IMR-90 (cell line): Measurements from ENCODE around the gene RPTOR. TPM values are rescaled to one million over a fixed set of nuclear protein-coding genes. Genes with fewer than 3 reads are reported as not detected.

Source experiments
- ATAC-seq: fragments of 200-7000 bp; cut with Tn5 transposase; 2 replicates; pipeline ENCODE4 v1.9.1; 2020; ENCODE audit warnings: low read depth, mild to moderate bottlenecking, moderate library complexity
- BruUV-seq: library from RNA; stranded (reverse); fragments of 400-500 nt; replicated peaks from 2 replicates; lab custom pipeline; 2021; lab: Mats Ljungman, UMichigan
- CTCF ChIA-PET: fragments of 300-600 bp; formaldehyde crosslinking; extraction: SDS; loops from one replicate; lab custom pipeline; 2021; ENCODE audit warnings: antibody characterized with exemption; lab: Yijun Ruan, JAX
- POLR2A ChIA-PET: fragments of 300-600 bp; sonication (Branson Sonifier 250); formaldehyde crosslinking; loops from one replicate; lab custom pipeline; 2022; ENCODE audit warnings: antibody characterized with exemption; ENCODE audit not compliant: unreplicated experiment; lab: Charles Lee
- DNase-seq: peaks from one replicate; pipeline ENCODE4 v3.0.0; 2013
- H2AFZ ChIP-seq: replicated peaks from 2 replicates; pipeline ENCODE3; 2013; ENCODE audit warnings: low read length, mild to moderate bottlenecking; ENCODE audit not compliant: poor library complexity
- H2AK5ac ChIP-seq: 2 replicates; pipeline ENCODE4 v1.6.1; 2013; ENCODE audit warnings: low read depth, low read length, inconsistent platforms
- H2AK9ac ChIP-seq: replicated peaks from 2 replicates; pipeline ENCODE3; 2013; ENCODE audit warnings: mild to moderate bottlenecking, low read depth, low read length, moderate library complexity; ENCODE audit not compliant: poor library complexity
- H2BK120ac ChIP-seq: 2 replicates; pipeline ENCODE4 v1.6.1; 2013; ENCODE audit warnings: low read depth, low read length, inconsistent platforms
- H2BK15ac ChIP-seq: 3 replicates; pipeline ENCODE4 v1.6.1; 2013; ENCODE audit warnings: low read depth, low read length, inconsistent platforms
- H2BK20ac ChIP-seq: 2 replicates; pipeline ENCODE4 v1.6.1; 2013; ENCODE audit warnings: low read depth, mild to moderate bottlenecking, inconsistent platforms, low read length, moderate library complexity
- H2BK5ac ChIP-seq: 2 replicates; pipeline ENCODE4 v1.6.1; 2013; ENCODE audit warnings: mild to moderate bottlenecking, low read depth, low read length, inconsistent platforms; ENCODE audit not compliant: poor library complexity, severe bottlenecking
- H3K14ac ChIP-seq: replicated peaks from 2 replicates; pipeline ENCODE4 v1.6.1; 2013; ENCODE audit warnings: low read depth, low read length, inconsistent platforms
- H3K18ac ChIP-seq: 2 replicates; pipeline ENCODE4 v1.6.1; 2013; ENCODE audit warnings: low read depth, low read length, control low read depth
- H3K23ac ChIP-seq: 2 replicates; pipeline ENCODE4 v1.6.1; 2013; ENCODE audit warnings: low read depth, low read length, inconsistent platforms
- H3K27ac ChIP-seq: 2 replicates; pipeline ENCODE4 v1.5.1; 2013; ENCODE audit warnings: mild to moderate bottlenecking, control low read depth, low read length; ENCODE audit not compliant: insufficient read depth
- H3K27me3 ChIP-seq: 2 replicates; pipeline ENCODE4 v1.6.1; 2013; ENCODE audit warnings: low read length; ENCODE audit not compliant: control insufficient read depth, insufficient read depth
- H3K36me3 ChIP-seq: 2 replicates; pipeline ENCODE4 v1.6.1; 2013; ENCODE audit warnings: low read length, mixed read lengths; ENCODE audit not compliant: control insufficient read depth, insufficient read depth
- H3K4ac ChIP-seq: 2 replicates; pipeline ENCODE4 v1.6.1; 2013; ENCODE audit warnings: low read depth, low read length, inconsistent platforms
- H3K4me1 ChIP-seq: 2 replicates; pipeline ENCODE4 v1.6.1; 2013; ENCODE audit warnings: low read length, mixed read lengths; ENCODE audit not compliant: control insufficient read depth, insufficient read depth
- H3K4me2 ChIP-seq: 2 replicates; pipeline ENCODE4 v1.6.1; 2013; ENCODE audit warnings: low read depth, mild to moderate bottlenecking, control low read depth, low read length, moderate library complexity
- H3K4me3 ChIP-seq: 2 replicates; pipeline ENCODE4 v1.5.1; 2013; ENCODE audit warnings: low read depth, mild to moderate bottlenecking, control low read depth, low read length, moderate library complexity; ENCODE audit not compliant: insufficient read depth
- H3K56ac ChIP-seq: 2 replicates; pipeline ENCODE4 v1.6.1; 2013; ENCODE audit warnings: low read length, inconsistent platforms; ENCODE audit not compliant: insufficient read depth; ENCODE audit errors: extremely low read depth
- H3K79me1 ChIP-seq, 2 experiments: 2 replicates each; pipeline ENCODE4 v1.6.1; 2013; ENCODE audit warnings: low read length in 2 of 2, inconsistent platforms in 1 of 2, low read depth in 1 of 2
- H3K9ac ChIP-seq: 2 replicates; pipeline ENCODE4 v1.6.1; 2013; ENCODE audit warnings: low read depth, low read length, control low read depth
- H3K9me1 ChIP-seq: 2 replicates; pipeline ENCODE4 v1.6.1; 2013; ENCODE audit warnings: low read length, inconsistent platforms; ENCODE audit not compliant: insufficient read depth
- H3K9me3 ChIP-seq: 2 replicates; pipeline ENCODE4 v1.6.1; 2013; ENCODE audit warnings: low read length; ENCODE audit not compliant: control insufficient read depth, insufficient read depth
- H4K20me1 ChIP-seq: 2 replicates; pipeline ENCODE4 v1.6.1; 2013; ENCODE audit warnings: low read length, inconsistent platforms; ENCODE audit not compliant: insufficient read depth
- H4K5ac ChIP-seq: 2 replicates; pipeline ENCODE4 v1.6.1; 2013; ENCODE audit warnings: mild to moderate bottlenecking, low read depth, low read length, control low read depth
- H4K8ac ChIP-seq, 2 experiments: 2 replicates each; pipeline ENCODE4 v1.6.1; 2013; ENCODE audit warnings: low read depth in 2 of 2, low read length in 2 of 2, control low read depth in 1 of 2, inconsistent platforms in 1 of 2
- H4K91ac ChIP-seq: 2 replicates; pipeline ENCODE4 v1.6.1; 2013; ENCODE audit warnings: low read depth, low read length, inconsistent platforms; ENCODE audit not compliant: insufficient read depth
- BHLHE40 ChIP-seq: fragments of 150-350 bp; IDR thresholded peaks from 2 replicates; pipeline ENCODE4 v1.6.1; 2016; ENCODE audit warnings: mild to moderate bottlenecking, low read depth, low read length
- CEBPB ChIP-seq: IDR thresholded peaks from 2 replicates; pipeline ENCODE4 v1.6.1; 2012; ENCODE audit warnings: low read depth, low read length, improper control_type of control experiment
- CHD1 ChIP-seq: IDR thresholded peaks from 2 replicates; pipeline ENCODE4 v1.6.1; 2012; ENCODE audit warnings: low read depth, low read length, improper control_type of control experiment
- FOS ChIP-seq: fragments of 150-350 bp; IDR thresholded peaks from 2 replicates; pipeline ENCODE4 v1.6.1; 2016; ENCODE audit warnings: low read depth, low read length
- MAFK ChIP-seq: IDR thresholded peaks from 2 replicates; pipeline ENCODE4 v1.6.1; 2012; ENCODE audit warnings: low read depth, low read length, improper control_type of control experiment
- MAZ ChIP-seq: IDR thresholded peaks from 2 replicates; pipeline ENCODE4 v1.6.1; 2012; ENCODE audit warnings: low read depth, mild to moderate bottlenecking, low read length, improper control_type of control experiment, moderate library complexity, borderline replicate concordance
- MXI1 ChIP-seq: IDR thresholded peaks from 2 replicates; pipeline ENCODE4 v1.6.1; 2012; ENCODE audit warnings: low read depth, mild to moderate bottlenecking, low read length, moderate library complexity, borderline replicate concordance
- NFE2L2 ChIP-seq: fragments of 150-350 bp; IDR thresholded peaks from 2 replicates; pipeline ENCODE4 v1.6.1; 2016; ENCODE audit warnings: low read depth, mild to moderate bottlenecking, low read length
- POLR2A ChIP-seq: IDR thresholded peaks from 2 replicates; pipeline ENCODE4 v1.6.1; 2012; ENCODE audit warnings: mild to moderate bottlenecking, low read depth, low read length
- RAD21 ChIP-seq: IDR thresholded peaks from 2 replicates; pipeline ENCODE4 v1.6.1; 2012; ENCODE audit warnings: low read length, improper control_type of control experiment
- RCOR1 ChIP-seq: IDR thresholded peaks from 2 replicates; pipeline ENCODE4 v1.6.1; 2012; ENCODE audit warnings: mild to moderate bottlenecking, low read length, improper control_type of control experiment; ENCODE audit not compliant: insufficient replicate concordance
- SMC3 ChIP-seq: fragments of 150-350 bp; IDR thresholded peaks from 2 replicates; pipeline ENCODE4 v1.6.1; 2016; ENCODE audit warnings: low read depth, mild to moderate bottlenecking, antibody characterized with exemption, low read length, moderate library complexity
- USF2 ChIP-seq: fragments of 150-350 bp; IDR thresholded peaks from 2 replicates; pipeline ENCODE4 v1.6.1; 2017; ENCODE audit warnings: mild to moderate bottlenecking, antibody characterized with exemption, low read length, low read depth
- WGBS, 2 experiments: methylation state at CpG; one replicate each; pipeline versions ENCODE4 v1.1.5 to v1.1.7; 2013; ENCODE audit warnings: missing lambda C conversion rate in 2 of 2; ENCODE audit not compliant: insufficient read length in 1 of 2; ENCODE audit errors: extremely low coverage in 2 of 2; 5-methylcytosine and 5-hydroxymethylcytosine counted together
- dilution Hi-C: fragments of 300-500 bp; cut with HindIII; formaldehyde crosslinking; loops from one replicate; pipeline ENCODE4 v1.14.3; 2018; ENCODE audit warnings: low sequenced_read_pairs; ENCODE audit not compliant: unreplicated experiment
- in situ Hi-C: fragments of 300-500 bp; cut with MboI; formaldehyde crosslinking; loops from 3 replicates; pipeline ENCODE4 v1.14.3; 2019; ENCODE audit warnings: low sequenced_read_pairs, inconsistent platforms, mixed read lengths
- intact Hi-C: fragments of 100-400 bp; cut with micrococcal nuclease; formaldehyde crosslinking; loops from 2 replicates; pipeline ENCODE4 v1.10.0; 2022
- polyA plus RNA-seq, 3 experiments: library from polyadenylated mRNA; depleted of rRNA; stranded (reverse); fragments of >200 nt; gene quantifications; 2 replicates each; pipeline ENCODE4 v1.2.3, GENCODE V29; 2012; ENCODE audit warnings: low replicate concordance in 1 of 3
- total RNA-seq: library from RNA; depleted of rRNA; stranded (reverse); fragments of >200 nt; gene quantifications from 2 replicates; pipeline ENCODE4 v1.2.3, GENCODE V29; 2012

Gene RPTOR
- total and polyA plus RNA-seq, 2 of the 4 experiments (the other 2 are of a cell fraction) = 10.8 to 14.7 TPM

- Histone ChIP-seq H2BK5ac (peak overlapping the region; percentile 85), H2BK120ac (peak overlapping the region; percentile 98), H3K9me3 (no peaks in the 10 kb centered on the region), H3K4me3 (no peak overlapping the region), H3K18ac (peak overlapping the region; percentile 94), H3K79me1 (peaks cover 27 to 67% of the 10 kb centered on the region in 2 experiments), H3K36me3 (peaks cover 2% of the 10 kb centered on the region; the same call in 1 of the 2 replicates), H3K27ac (peak overlapping the region; percentile 68), H3K9ac (0 out of 2 replicates have a peak overlapping the region, but pooled peaks have one; percentile 14), H4K8ac (peak overlapping the region; percentile 73 to 89), H4K20me1 (no peaks in the 10 kb centered on the region), H3K14ac (peak overlapping the region; percentile 96), H2AFZ (peak overlapping the region; percentile 67), H3K4ac (peak overlapping the region; percentile 98), H3K56ac (peak overlapping the region; percentile 75; the same call in 1 of the 2 replicates), H3K4me1 (peaks cover 24% of the 10 kb centered on the region), H3K9me1 (peaks cover 26% of the 10 kb centered on the region), H4K5ac (peak overlapping the region; percentile 83), H2AK9ac (peak overlapping the region; percentile 82), H3K23ac (peak overlapping the region; percentile 82), H3K27me3 (no peaks in the 10 kb centered on the region), H2BK15ac (peak overlapping the region; percentile 49; the same call in 2 of the 3 replicates), H2BK20ac (peak overlapping the region; percentile 97), H2AK5ac (peak overlapping the region; percentile 78), H4K91ac (peak overlapping the region; percentile 87), H3K4me2 (peak overlapping the region; percentile 63)
- CTCF ChIA-PET = no interaction called here
- no CpG with 5 or more reads among the region's 17 CpGs for WGBS, 2 experiments
- peak; percentile 79 for ATAC-seq
- TF ChIP-seq USF2 (no peak), RAD21 (no peak), BHLHE40 (no peak), POLR2A (0 out of 2 replicates have a peak, but pooled peaks have one; percentile 8), CHD1 (no peak), SMC3 (no peak), NFE2L2 (no peak), RCOR1 (no peak), MAFK (no peak), MAZ (no peak), FOS (peak; percentile 57; the same call in 1 of the 2 replicates), MXI1 (no peak), CEBPB (no peak)
- DNase-seq = peak; percentile 88
- POLR2A ChIA-PET = no interaction called here
- in situ Hi-C loops (no loop called here), intact Hi-C loops (no loop called here), dilution Hi-C loops (no loop called here)
- no TSS peak for BruUV-seq
Observed at GRCh38 chr17:80761110-80761871, 216.7 kb downstream of the RPTOR start.
